ELR (cell line): ENCODE data around the gene MAN2C1.
"Not testable (repeated sequence)": the region's sequence is repeated elsewhere in the genome, so short reads cannot be mapped to it uniquely, and the experiment has no call there.

Experiments used
- DNase-seq: peaks from one replicate; pipeline ENCODE4 v3.0.0-alpha.2; 2015; ENCODE audit warnings: low read depth

Gene MAN2C1

DNA sequence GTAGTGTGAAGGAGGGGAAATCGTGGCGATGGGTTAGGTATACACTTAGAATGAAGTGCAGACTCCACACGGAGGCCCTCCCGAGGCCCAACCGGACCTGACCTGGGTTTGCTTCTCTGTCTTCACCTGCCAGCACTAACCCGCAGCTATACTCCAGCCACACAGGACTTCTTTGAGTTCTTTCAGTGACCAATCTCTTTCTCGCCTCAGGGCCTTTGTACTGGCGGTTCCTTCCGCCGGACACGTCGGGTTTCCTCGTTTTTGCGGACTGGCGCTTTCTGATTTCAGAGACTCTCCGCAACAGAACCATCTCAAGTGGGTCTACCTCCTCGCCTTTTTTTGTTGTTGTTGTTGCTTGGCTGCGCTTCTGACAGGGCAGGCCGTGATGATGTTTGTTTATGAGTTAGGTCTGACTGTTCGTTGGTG is 21.6 kb downstream of the MAN2C1 start, which contains the start of gene NEIL1:
Gene NEIL1 (plus strand): TSS at position 244 of the 426 bp plus-strand sequence. CDS start 1,867 bp downstream, outside the sequence.
- DNase-seq: no peak

DNA sequence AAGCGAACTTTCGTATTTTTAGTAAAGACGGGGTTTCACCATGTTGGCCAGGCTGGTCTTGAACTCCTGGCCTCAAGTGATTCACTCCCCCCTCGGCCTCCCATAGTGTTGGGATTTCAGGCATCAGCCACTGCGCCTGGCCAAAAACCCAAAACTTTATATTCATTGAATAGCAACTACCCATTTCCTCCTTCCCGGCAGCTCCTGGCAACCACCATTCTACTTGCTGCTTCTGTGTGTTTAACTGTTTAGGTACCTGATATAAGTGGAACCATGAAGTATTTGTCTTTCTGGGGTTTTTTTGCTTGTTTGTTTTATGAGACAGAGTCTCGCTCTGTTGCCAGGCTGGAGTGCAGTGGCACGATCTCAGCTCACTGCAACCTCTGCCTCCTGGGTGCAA is 24.5 kb downstream of the MAN2C1 start:
- not testable (repeated sequence) for DNase-seq

DNA sequence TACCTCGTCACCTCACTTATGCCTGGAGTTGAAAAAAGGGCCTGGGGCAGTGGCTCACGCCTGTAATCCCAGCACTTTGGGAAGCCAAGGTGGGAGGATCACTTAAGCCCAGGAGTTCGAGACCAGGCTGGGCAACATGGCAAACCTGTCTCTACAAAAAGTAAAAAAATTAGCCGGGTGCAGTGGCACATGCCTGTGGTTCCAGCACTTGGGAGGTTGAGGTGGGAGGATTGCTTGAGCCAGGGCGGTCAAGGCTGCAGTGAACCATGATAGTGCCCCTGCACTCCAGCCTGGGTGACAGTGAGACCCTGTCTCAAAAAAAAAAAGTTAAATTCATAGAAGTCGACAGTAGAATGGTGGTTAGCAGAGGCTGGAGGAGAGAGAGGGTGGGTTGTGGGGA is 26.2 kb downstream of the MAN2C1 start:
- no peak for DNase-seq

DNA sequence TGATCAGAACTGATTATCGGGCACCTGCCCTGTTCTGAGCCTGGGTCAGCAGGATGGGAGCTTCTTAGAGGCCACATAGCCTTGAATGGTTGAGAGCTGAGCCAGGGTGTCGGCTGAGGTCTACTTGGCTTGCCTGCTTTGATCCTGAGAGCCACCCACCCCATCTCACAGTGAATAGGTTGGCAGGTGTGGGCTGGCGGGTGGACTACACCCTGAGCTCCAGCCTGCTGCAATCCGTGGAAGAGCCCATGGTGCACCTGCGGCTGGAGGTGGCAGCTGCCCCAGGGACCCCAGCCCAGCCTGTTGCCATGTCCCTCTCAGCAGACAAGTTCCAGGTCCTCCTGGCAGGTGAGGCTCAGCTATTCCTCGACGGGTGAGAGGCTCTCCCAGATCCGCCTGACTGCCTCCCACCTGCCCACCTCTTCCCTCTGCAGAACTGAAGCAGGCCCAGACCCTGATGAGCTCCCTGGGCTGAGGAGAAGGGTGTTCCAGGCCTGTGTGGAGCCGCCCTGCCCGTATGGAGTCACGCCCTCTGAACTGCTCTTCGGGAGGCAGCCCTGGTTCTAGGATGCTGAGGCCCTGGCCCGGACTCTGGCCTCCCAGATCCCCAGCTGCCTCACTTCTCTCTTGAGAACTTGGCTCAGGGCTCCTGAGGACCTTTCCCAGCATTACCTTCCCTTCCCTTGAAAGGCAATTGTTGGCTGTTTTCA is 28.7 kb downstream of the MAN2C1 start:
- DNase-seq: no peak

DNA sequence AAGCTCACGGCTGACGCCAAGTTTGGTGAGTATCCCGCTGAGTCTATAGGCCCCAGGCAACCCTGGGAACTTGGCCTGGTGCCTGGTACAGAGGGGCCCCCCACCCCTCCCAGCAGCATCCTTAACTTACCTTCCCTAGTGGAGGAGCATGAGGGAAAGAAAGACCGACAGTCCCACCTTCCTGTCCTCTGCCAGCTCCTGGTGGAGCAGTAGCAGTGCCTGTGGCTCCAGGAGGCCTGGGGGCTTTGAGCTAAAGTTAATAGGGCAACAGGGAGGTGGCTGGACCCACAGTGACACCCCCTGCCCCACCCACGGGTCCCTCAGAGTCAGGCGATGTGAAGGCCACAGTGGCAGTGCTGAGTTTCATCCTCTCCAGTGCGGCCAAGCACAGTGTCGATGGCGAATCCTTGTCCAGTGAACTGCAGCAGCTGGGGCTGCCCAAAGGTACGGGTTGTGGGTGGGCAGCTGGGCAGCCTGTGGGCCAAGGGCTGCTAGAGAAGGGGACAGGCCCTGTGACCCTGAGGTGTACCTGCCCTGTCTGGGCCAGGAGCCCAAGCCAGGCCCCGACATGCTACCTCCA is 29.7 kb downstream of the MAN2C1 start:
- DNase-seq: no peak

DNA sequence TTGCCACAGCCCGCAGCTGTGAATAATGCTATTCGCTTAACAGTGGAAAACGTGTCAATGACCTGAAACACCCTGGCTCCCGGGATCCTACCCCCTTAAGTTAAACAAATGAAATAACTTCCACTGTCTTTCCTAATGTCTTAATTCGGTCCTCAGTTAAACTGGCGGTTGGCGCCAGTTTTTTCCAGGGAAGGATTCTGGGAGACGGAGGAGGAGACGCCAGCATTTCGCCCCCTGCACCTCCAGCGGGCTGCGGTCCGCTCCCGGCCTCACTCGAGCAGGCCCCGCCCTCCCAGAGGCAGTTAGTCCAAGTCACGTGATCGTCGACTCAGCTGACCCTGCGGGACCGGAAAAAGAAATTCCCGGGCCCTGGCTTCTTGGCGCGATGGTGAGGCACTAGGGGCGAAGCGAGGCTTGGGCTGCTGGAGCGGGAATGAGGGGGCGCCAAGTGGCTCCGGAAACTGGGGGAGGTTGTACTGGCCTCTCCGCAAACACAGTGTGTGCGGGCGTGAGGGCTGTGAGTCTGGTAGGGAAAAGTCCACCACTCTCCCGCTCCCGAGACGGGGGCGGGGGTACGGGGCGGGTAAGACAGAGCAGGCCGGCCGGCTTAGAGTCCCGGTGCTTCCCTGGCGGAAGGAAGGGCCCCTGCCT is 32.6 kb downstream of the MAN2C1 start, which contains the start of gene COMMD4:
Gene COMMD4 (plus strand): TSS at position 359 of the 651 bp plus-strand sequence. CDS start 27 bp downstream, at position 386.
- DNase-seq: peak; percentile 98

DNA sequence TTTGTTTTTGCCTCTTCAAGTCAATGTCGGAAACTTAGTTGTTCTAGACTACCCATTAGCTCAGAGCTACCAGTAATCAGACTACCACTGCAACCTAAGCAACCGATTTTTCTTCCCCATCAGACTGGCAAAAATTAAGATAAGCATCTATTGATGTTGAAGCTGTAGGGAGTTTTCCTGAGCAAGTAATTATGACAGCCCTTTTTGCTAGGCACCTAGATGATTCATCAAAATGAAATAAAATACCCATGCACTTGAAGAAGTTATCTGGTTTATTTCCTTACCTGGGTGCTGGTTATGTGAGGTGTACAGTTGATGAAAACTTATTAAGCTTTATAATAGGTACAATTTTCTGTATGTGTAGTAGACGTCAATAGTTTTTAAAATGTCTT is 33.1 kb downstream of the MAN2C1 start:
- no peak for DNase-seq

DNA sequence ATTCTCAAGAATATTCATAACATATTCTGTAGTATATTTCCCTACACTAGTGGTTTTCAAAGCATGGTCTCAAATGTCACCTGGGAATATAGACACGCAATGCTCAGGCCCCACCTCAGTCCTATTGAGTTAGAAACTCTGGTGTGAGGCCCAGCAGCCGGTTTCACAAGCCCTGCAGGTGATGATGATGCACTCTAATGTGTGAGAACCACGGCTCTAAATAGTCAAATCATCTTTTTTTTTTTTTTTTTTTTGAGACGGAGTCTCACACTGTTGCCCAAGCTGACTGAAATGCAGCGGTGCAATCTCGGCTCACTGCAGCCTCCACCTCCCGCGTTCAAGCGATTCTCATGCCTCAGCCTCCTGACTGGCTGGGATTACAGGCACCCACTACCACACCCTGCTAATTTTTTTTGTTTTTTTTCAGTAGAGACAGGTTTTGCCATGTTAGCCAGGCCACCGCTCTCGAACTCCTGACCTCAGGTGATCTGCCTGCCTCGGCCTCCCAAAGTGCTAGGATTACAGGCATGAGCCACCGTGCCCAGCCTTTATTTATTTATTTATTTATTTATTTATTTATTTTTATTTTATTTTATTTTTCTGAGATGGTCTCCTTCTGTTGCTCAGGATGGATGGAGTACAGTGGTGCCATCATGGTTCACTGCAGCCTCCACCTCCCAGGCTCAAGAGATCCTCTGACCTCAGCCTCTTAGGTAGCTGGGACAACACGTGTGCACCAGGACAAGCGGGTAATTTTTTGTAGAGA is 34.6 kb downstream of the MAN2C1 start:
- DNase-seq: not testable (repeated sequence)

DNA sequence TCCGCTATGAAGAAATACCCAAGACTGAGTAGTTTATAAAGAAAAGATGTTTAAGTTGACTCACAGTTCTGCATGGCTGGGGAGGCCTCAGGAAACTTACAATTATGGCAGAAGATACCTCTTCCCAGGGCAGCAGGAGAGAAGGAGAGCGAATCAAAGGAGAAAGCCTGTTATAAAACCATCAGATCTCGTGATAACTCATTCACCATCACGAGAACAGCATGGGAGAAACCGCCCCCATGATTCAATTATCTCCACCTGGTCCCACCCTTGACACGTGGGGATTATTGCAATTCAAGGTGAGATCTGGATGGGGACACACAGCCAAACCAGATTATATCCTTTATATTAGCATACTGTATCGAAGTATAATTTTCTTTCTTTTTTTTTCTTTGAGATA is 36.3 kb downstream of the MAN2C1 start:
- not testable (repeated sequence) for DNase-seq

DNA sequence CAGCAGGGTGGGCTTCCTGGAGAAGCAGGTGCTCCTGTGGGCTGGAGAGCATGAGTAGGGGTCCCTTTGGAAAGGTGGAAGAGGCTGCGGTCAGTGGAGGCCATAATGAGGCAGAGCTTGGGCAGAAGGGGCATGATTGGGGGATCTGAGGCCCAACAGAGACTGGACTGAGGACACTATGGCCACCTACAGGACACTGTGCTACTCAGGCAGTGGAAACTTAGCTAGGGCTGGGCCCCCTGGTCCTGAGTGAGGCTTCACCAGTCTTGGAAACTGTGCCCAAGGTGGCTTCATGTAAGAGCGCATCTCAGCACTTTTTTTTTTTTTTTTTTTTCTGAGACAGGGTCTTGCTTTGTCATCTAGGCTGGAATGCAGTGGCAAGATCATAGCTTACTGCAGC is 38.8 kb downstream of the MAN2C1 start:
- DNase-seq: no peak

DNA sequence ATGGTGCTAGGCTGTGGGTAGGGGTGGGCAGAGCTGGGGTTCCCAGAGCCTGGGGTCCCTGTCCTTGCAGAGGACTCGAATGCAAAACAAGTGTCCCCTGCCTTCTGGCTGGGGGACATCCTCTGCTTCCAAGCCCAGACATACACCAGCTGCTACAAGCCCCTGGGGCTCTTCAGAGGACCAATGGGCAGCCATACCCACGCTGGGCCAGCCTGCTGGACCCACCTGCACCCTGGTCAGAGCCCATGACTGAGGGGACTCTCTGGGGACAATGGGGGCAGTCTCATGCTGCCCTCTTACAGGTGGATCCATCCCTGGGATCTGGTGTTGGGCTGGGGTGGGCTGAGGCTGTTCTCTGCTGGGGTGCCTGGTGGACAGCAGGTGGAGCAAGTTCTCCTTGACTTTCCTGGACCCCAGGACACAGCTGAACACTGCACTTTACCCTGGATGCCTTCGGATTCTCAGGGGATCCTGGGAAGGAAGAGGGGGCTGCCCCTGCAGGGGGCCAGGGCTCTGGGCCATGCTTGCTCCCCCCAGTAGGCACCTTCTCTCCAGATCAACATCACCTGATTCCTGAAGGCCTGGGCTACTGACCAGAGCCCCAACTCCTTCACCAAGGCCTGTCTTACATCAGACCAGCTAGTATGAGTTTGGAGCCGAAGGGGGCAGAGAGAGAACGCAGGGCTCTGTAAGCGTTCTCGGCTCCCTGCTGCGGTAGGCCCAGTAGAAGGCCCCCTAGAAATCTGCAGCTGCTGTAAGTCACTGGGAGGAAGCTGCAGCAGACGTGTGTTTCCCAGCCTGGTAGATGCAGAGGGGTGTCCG is 39.7 kb downstream of the MAN2C1 start:
- no peak for DNase-seq

DNA sequence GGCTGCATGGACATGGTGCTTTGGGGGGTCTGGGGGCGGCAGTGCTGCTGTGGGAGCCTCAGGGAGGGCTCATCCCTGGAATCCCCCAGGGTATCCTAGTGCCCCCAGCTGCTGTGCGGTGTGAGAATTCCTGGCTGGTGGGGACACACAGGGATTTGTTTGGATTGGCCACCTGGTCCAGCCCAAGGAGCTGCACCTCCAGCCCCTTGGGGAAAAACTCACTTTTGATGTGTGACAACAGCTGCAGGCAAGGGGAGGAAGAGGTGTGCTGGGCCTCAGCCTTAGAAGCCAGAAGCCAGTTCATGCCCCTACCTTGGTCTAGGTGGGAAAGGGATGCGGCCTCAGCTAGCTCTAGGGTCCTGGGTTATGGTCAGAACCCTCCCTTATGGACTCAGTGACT is 40.9 kb downstream of the MAN2C1 start:
- no peak for DNase-seq

DNA sequence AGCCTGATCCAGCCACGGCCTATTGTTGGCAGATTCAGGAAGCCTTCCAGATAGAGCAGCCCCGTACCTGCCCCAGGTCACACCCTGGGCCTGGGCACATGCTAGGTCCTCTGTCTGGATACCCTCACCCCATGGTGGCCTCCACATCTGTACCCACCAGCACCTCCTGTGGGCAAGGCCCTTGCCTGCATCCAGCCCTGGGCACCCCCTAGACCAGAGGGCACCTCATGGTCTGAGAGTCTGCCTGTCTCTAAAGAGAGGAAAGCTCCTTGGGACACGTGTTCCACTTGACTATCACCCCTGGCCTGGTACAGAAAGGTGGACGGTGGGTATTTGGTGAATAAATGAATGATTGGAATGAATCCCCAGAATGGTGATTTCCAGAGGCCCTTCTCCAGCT is 41.4 kb downstream of the MAN2C1 start:
- no peak for DNase-seq

DNA sequence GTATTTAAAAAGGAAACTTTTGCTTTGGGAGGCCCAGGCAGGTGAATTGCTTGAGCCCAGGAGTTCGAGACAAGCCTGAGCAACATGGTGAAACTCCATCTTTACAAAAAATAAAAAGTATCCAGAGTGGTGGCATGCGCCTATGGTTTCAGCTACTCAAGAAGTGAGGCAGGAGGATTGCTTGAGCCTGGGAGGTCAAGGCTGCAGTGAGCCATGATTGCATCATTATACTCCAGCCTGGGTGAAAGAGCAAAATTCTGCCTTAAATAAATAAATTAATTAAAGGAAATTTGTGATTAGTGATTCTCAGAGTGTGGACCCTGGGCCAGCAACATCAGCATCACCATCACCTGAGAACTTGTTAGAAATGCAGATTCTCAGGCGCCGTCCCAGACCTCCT is 42.5 kb downstream of the MAN2C1 start:
- DNase-seq: no peak

DNA sequence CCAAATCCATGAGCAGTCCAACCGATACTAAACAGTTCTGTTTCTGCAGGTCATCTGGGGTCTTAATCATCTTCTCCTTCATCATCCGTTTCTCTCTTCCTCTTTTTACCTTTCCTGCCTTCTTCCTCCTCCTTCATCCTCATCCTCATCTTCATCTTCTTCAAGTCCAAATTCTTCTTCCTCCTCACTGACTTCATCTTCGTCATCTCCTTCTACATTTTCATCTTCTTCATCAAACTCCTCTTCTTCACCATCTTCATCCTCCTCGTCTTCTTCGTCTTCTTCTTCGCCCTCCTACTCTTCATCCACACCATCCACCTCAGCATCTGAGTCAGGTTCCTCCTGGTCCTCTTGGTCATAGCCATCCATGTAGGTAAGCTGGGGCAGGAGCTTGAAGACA is 46.7 kb downstream of the MAN2C1 start:
- no peak for DNase-seq

DNA sequence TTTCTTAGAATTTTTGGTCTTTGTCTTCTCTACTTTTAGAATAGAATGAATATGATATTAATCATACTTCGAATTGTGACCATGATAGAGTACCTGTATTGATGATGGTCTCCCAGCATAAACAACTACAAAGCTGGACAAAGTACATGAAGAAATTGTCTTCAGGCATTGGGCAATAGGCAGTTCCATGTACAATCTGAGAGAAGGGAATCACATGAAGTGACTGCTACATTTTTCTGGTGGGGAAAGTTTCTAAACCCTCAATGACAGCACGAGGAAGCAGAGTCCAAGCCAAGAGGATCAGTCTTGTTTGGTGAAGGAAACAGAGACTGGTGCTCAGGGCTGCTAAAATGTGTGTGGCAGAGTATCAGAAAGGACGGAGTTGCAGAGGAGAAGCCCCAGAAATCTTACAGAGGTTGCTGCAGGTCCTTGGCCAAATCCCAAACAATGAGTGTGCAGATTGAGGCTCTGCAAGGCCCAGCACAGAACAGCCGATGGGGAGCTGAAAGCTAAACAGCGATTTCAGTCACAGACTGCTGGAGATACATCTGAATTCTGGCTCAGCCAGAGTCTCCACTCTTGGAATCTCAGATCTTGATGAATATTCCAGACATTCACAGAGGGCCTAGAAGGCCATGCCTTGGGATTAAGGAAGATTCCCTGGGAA is 49.0 kb downstream of the MAN2C1 start:
- not testable (repeated sequence) for DNase-seq

DNA sequence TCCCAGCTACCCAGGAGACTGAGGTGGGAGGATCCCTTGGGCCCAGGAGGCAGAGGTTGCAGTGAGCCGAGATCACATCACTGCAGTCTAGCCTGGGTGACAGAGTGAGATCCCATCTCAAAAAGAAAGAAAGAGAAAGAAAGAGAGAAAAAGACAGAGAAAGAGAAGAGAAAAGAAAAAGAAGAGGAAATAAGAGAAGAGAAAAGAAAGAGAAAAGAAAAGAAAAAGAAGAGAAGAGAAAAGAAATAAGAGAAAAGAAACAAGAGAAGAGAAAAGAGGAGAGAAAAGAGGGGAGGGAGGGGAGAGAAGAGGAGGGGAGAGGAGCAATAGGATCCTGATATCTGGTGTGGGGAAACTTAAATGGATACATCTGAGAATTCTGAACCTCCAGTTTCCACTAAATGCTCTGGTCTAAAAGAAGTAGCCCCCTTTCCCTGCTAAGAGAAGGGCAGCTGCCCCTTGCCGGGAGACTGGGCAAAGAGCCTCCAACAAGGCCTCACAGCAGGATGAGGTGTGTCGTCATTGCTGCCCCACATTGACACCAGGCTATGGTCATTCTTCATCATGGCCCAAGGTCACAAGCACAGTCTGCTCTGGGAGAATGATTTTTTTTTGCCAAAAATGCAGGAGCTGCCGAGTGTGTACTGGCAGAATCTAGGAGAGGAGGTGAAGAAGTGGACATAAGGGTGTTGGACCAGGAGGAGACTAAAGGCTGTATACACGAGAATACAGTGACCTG is 53.7 kb downstream of the MAN2C1 start:
- no peak for DNase-seq

DNA sequence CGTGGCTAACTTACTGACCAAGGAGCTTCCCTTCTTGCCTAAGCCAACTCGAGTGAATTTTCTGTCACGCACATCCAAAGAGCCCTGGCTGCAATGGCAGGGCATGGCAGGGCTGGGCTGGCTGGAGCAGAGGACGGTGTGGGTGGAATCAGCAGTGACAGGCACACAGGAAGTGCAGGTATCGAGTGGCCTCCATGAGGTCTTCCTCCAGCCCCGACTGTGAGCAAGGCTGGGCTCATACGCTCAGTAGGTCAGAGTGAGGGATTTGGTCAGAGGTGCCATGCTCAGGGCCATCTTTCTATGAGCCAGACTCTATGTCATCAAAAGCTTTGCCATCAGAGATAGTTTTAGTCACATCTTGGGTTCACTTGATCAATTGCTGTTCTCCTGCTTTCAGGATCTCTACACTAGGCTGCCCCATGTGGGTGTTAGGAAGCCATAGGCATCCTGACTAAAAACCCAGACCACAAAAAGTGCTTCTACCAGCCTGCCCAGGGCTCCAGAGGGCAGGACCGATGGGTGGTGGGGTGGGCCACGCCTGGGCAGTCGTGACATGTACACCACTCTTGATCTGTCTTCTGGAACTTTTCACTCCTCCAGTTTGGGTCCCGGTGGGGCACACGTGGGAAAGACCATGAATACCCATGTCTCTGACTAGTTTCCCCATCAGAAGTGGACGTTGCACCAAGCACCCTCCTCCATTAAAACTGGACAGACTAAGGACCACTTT is 55.1 kb downstream of the MAN2C1 start:
- no peak for DNase-seq

DNA sequence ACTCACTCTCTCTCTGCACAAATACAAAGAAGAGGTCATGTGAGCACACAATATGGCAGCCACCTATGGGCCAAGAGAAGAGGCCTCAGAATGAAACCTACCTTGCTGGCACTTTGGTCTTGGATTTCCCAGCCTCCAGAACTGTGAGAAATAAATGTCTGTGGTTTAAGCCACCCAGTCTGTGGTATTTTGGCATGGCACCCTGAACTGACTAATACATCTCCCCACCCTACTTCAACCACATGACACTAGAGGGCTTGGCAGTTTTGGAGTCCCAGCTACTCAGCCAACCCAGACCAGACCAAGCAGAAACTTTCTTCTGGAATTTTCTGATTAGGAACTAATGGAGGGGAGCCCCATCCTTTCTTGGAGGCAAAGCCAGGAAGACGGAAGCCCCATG is 55.9 kb downstream of the MAN2C1 start:
- peak; percentile 42 for DNase-seq

DNA sequence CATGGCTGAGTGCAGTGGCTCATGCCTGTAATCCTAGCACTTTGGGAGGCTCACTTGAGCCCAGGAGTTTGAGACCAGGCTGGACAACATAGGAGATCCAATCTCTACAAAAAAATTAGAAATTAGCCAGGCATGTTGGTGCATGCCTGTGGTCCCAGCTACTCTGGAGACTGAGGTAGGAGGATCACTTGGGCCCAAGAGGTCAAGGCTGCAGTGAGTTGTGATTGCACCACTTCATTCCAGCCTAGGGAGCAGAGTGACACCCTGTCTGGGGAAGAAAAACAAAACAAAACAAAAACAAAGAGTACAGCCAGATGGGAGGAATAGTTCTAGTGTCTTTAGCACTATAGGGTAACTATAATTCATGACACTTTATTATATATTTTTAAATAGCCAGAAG is 58.7 kb downstream of the MAN2C1 start:
- DNase-seq: no peak
